Measurements from ENCODE around the gene RIPPLY3. TPM values are rescaled to one million over a fixed set of nuclear protein-coding genes. Genes with fewer than 3 reads are reported as not detected.
A peak's percentile ranks its signal among the peaks of the same experiment; 100 is the strongest.
"Not testable (repeated sequence)": the region's sequence is repeated elsewhere in the genome, so short reads cannot be mapped to it uniquely, and the experiment has no call there.

RIPPLY3 gene
- total and polyA plus RNA-seq, 12 donors: 0.03 TPM; not detected in 11

- Histone ChIP-seq H3K27me3 (peaks cover 0 to 21% (median 16%) of the 10 kb centered on the region in 7 donors), H3K27ac (no peak overlapping the region), H3K36me3 (no peaks in the 10 kb centered on the region), H3K4me1 (peaks cover 0 to 8% (median 4%) of the 10 kb centered on the region in 9 donors), H3K9me3 (peaks cover 0 to 5% (median 0%) of the 10 kb centered on the region in 11 donors), H3K4me3 (peak overlapping the region in 1 of 10 donors; percentile 20)
- peak in 1 of 9 donors; percentile 8 for TF ChIP-seq CTCF (IDR thresholded peaks at IDR 0.05)
- no peak for ATAC-seq
- intact Hi-C loops (cut with DNase I): loop anchor here in 3 of 10 donors (5.0 to 10.0 kb wide), 2 partner anchors 78 to 80 kb away; partner anchors contain the start of genes PIGP (in 3 of the 3) and TTC3 (in 3 of the 3)
- no peak for DNase-seq
- 21 to 23% methylated on average over 38 of the region's 38 CpGs for WGBS, 2 donors
These were observed 11.9 kb upstream of the RIPPLY3 start for GRCh38 chr21:36994501-36995158.

GRCh38 chr21:36995285-36995684, 11.2 kb upstream of the RIPPLY3 start:
- not testable (repeated sequence) for H3K9me3 ChIP-seq, H3K4me1 ChIP-seq, H3K36me3 ChIP-seq, DNase-seq, H3K4me3 ChIP-seq, H3K27ac ChIP-seq, ATAC-seq
- peaks cover 0 to 21% (median 16%) of the 10 kb centered on the region in 7 donors for H3K27me3 ChIP-seq
- WGBS, 2 donors: 93 to 97% methylated on average over 12 of the region's 12 CpGs
- intact Hi-C loops (cut with DNase I): loop anchor here in 2 of 10 donors (10.0 kb wide), 1 partner anchor 80 kb away; the partner anchor contains the start of genes PIGP (in 2 of the 2) and TTC3 (in 2 of the 2)

- no peak for ATAC-seq
- TF ChIP-seq CTCF (IDR thresholded peaks at IDR 0.05): no peak
- H3K9me3 ChIP-seq: peaks cover 0 to 3% (median 0%) of the 10 kb centered on the region in 11 donors
- no peak for DNase-seq
- H3K27ac ChIP-seq: no peak overlapping the region
- H3K4me1 ChIP-seq: no peaks in the 10 kb centered on the region
- 87 to 93% methylated on average over 11 of the region's 11 CpGs for WGBS, 2 donors
- no peak overlapping the region for H3K4me3 ChIP-seq
- H3K36me3 ChIP-seq: no peaks in the 10 kb centered on the region
- peaks cover 0 to 7% (median 4%) of the 10 kb centered on the region in 7 donors for H3K27me3 ChIP-seq
- intact Hi-C loops (cut with DNase I): loop anchor here in 2 of 10 donors (10.0 kb wide), 1 partner anchor 75 kb away; the partner anchor contains the start of genes PIGP (in 2 of the 2) and TTC3 (in 2 of the 2)
These were observed 7.2 kb upstream of the RIPPLY3 start for GRCh38 chr21:36999131-36999898.

- H3K9me3 ChIP-seq: no peaks in the 10 kb centered on the region
- no peaks in the 10 kb centered on the region for H3K36me3 ChIP-seq
- intact Hi-C loops (cut with DNase I): loop anchor here in 1 of 10 donors (10.0 kb wide), 1 partner anchor 496 kb away; no protein-coding TSS in a partner anchor
- H3K27me3 ChIP-seq: peaks cover 0 to 7% (median 1%) of the 10 kb centered on the region in 7 donors
- no peak overlapping the region for H3K4me3 ChIP-seq
- no peaks in the 10 kb centered on the region for H3K4me1 ChIP-seq
- TF ChIP-seq CTCF (IDR thresholded peaks at IDR 0.05): peak in 1 of 9 donors; percentile 7
- no peak overlapping the region for H3K27ac ChIP-seq
- WGBS, 2 donors: 81 to 83% methylated on average over 4 of the region's 4 CpGs
- DNase-seq (no peak), ATAC-seq (no peak)
These were observed 6.1 kb upstream of the RIPPLY3 start for GRCh38 chr21:37000381-37000780.
